Endothelial cell of umbilical vein (primary cell): ENCODE data around the gene ASB10.

ENCODE experiments used
- CTCF ChIP-seq, 2 donors: IDR thresholded peaks; 1 replicate in 1 of 2; 2 replicates in 1 of 2; pipeline ENCODE4 v1.5.1; 2011; ENCODE audit warnings: low read length in 2 of 2, mild to moderate bottlenecking in 2 of 2, moderate library complexity in 2 of 2, control low read depth in 1 of 2, inconsistent platforms in 1 of 2, low read depth in 1 of 2; ENCODE audit not compliant: insufficient read depth in 1 of 2; ENCODE audit errors: extremely low read depth in 1 of 2
- EZH2 ChIP-seq: IDR thresholded peaks from 2 replicates; pipeline ENCODE4 v1.6.1; 2012; ENCODE audit warnings: borderline replicate concordance, low read depth, mild to moderate bottlenecking, moderate library complexity, low read length, inconsistent platforms; ENCODE audit not compliant: severe bottlenecking
- FOS ChIP-seq: IDR thresholded peaks from 2 replicates; pipeline ENCODE4 v1.6.1; 2011; ENCODE audit warnings: mild to moderate bottlenecking, low read length, moderate library complexity, borderline replicate concordance; ENCODE audit not compliant: insufficient read depth
- POLR2A ChIP-seq: IDR thresholded peaks from 2 replicates; pipeline ENCODE4 v1.6.1; 2012; ENCODE audit warnings: low read depth, mild to moderate bottlenecking, control low read depth, low read length
- POLR2AphosphoS5 ChIP-seq: IDR thresholded peaks from 2 replicates; pipeline ENCODE4 v1.6.1; 2012; ENCODE audit warnings: low read depth, mild to moderate bottlenecking, control low read depth, low read length, moderate library complexity; ENCODE audit not compliant: insufficient read depth
- TF ChIP-seq, protein P1 (sequence below): IDR thresholded peaks from 2 replicates; pipeline ENCODE4 v1.6.1; 2011; ENCODE audit not compliant: insufficient read depth, insufficient read length

DNA sequence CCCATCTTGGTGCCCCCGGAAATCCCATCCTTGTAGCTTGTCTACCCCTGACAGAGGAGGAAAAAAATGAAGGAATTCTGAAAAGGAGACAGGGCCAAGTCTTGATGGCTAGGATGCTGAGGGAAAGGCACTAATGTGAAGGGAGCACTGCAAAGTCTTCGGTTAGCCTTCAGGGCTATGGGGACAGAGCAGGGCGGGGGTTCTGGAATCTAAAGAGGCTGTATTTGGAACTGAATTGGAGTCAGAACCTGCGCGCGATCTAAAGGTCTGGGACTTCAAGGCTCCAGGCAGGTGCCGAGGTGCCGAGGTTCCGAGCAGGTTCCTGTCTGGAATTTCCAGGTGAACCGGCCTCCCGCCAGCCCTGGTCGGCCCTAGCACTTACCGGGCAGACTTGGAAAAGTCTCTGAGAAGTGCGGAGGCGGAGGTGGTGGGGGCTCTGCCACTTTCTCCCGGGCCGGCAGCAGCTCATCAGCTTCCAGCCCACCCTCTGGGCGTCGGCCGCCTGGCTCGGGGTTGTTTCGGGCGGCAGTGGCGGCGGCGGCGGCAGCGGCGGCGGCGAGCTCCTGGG is 20.3 kb downstream of the ASB10 start:
- no peak for TF ChIP-seq CTCF (IDR thresholded peaks at IDR 0.05; ENCODE audit: extremely low read depth in 1 of 2, insufficient read depth in 1 of 2, low read depth in 1 of 2, low read length in 2 of 2)
- no peak for TF ChIP-seq POLR2AphosphoS5
- TF ChIP-seq POLR2A = no peak
- TF ChIP-seq, protein P1, sequence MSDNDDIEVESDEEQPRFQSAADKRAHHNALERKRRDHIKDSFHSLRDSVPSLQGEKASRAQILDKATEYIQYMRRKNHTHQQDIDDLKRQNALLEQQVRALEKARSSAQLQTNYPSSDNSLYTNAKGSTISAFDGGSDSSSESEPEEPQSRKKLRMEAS = no peak
- no peak for TF ChIP-seq FOS
- no peak for TF ChIP-seq EZH2
